ENCODE measurements around the gene CALD1. TPM values are rescaled to one million over a fixed set of nuclear protein-coding genes. Genes with fewer than 3 reads are reported as not detected.
A peak's percentile ranks its signal among the peaks of the same experiment; 100 is the strongest.

The CALD1 gene
- total and polyA plus RNA-seq, 4 donors, result 48.0 to 226 (median 95.2) TPM

DNA sequence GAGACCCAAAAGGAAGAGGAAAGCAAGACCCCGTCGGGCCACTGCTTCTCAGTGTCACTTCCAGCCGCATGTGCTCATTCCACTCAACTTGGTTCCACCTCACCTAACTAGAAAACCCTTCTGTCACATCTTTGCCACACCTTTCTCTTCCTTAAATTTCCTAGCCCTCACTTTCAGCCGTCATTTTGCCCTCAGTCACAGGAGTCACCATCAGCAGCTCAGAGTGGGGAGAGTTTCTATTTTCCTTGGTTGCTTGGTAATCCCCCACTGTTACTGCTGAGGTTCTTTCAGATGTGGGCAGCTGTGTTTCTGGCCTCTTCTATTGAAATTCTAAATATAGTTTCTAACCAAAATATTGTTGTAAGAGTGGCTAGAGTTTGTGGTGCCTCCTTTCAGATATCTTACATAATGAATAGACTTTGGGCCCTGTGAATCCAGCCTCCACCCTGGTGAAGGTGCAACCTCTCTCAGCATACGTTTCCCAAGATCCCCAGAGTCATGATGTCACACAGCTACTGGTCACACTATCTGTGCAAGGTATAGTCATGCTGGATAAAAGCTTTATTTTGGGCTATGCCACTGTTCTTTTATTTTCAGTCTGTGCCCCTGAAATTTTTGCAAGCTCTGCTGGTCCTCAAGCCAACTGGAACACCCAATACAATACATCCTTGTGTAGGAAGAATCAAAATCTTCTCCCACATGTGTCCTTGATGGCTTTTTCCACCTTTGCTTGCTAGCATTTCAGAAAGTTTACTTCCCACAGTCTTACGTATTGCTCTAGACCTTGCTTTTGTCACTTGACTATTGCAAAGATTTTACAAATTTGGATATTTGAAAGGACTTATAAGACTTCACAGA lies 216.0 kb downstream of the CALD1 start:
- Histone ChIP-seq H3K4me1 (ENCODE audit: control insufficient read depth in 4 of 4, insufficient read depth in 4 of 4, low read length in 3 of 4) (peaks cover 3 to 31% (median 18%) of the 10 kb centered on the region in 4 donors), H3K9me3 (ENCODE audit: control insufficient read depth in 4 of 4, low read length in 3 of 4) (no peaks in the 10 kb centered on the region), H3K27ac (ENCODE audit: low read depth in 1 of 2, low read length in 2 of 2) (no peak overlapping the region), H3K36me3 (ENCODE audit: control insufficient read depth in 4 of 4, insufficient read depth in 3 of 4, low read depth in 1 of 4, low read length in 3 of 4) (peaks cover 0 to 8% (median 2%) of the 10 kb centered on the region in 4 donors), H3K27me3 (ENCODE audit: control insufficient read depth in 4 of 4, insufficient read depth in 4 of 4, low read length in 3 of 4) (no peaks in the 10 kb centered on the region), H3K4me3 (ENCODE audit: low read depth in 1 of 3, low read length in 3 of 3) (no peak overlapping the region), H3K9ac (ENCODE audit: low read depth in 1 of 2, low read length in 2 of 2) (no peak overlapping the region)
- WGBS, result 65% methylated on average over 6 of the region's 6 CpGs
- TF ChIP-seq FOXA2 (IDR thresholded peaks at IDR 0.05) (no peak), HNF4A (conservative IDR thresholded peaks at IDR 0.05) (peak; percentile 10 to 24), CTCF (IDR thresholded peaks at IDR 0.05; ENCODE audit: low read depth, low read length, missing input control) (no peak)
- no peak for DNase-seq (ENCODE audit: low spot score)

GRCh38 chr7:134996097-134996550 lies 216.7 kb downstream of the CALD1 start:
- TF ChIP-seq REST (IDR thresholded peaks at IDR 0.05), result peak; percentile 19
- TF ChIP-seq CTCF (IDR thresholded peaks at IDR 0.05; ENCODE audit: low read depth, low read length, missing input control), result no peak
- WGBS, result 69% methylated on average over 2 of the region's 2 CpGs
- no peak overlapping the region for H3K4me3 ChIP-seq (ENCODE audit: low read depth in 1 of 3, low read length in 3 of 3)
- H3K27me3 ChIP-seq (ENCODE audit: control insufficient read depth in 4 of 4, insufficient read depth in 4 of 4, low read length in 3 of 4), result no peaks in the 10 kb centered on the region
- peaks cover 3 to 31% (median 17%) of the 10 kb centered on the region in 4 donors for H3K4me1 ChIP-seq (ENCODE audit: control insufficient read depth in 4 of 4, insufficient read depth in 4 of 4, low read length in 3 of 4)
- no peak overlapping the region for H3K9ac ChIP-seq (ENCODE audit: low read depth in 1 of 2, low read length in 2 of 2)
- H3K9me3 ChIP-seq (ENCODE audit: control insufficient read depth in 4 of 4, low read length in 3 of 4), result no peaks in the 10 kb centered on the region
- no peak overlapping the region for H3K27ac ChIP-seq (ENCODE audit: low read depth in 1 of 2, low read length in 2 of 2)
- no peak for DNase-seq (ENCODE audit: low spot score)
- H3K36me3 ChIP-seq (ENCODE audit: control insufficient read depth in 4 of 4, insufficient read depth in 3 of 4, low read depth in 1 of 4, low read length in 3 of 4), result peaks cover 0 to 8% (median 2%) of the 10 kb centered on the region in 4 donors

- peaks cover 0 to 8% (median 2%) of the 10 kb centered on the region in 4 donors for H3K36me3 ChIP-seq (ENCODE audit: control insufficient read depth in 4 of 4, insufficient read depth in 3 of 4, low read depth in 1 of 4, low read length in 3 of 4)
- H3K9me3 ChIP-seq (ENCODE audit: control insufficient read depth in 4 of 4, low read length in 3 of 4), result no peaks in the 10 kb centered on the region
- H3K9ac ChIP-seq (ENCODE audit: low read depth in 1 of 2, low read length in 2 of 2), result no peak overlapping the region
- no peak overlapping the region for H3K4me3 ChIP-seq (ENCODE audit: low read depth in 1 of 3, low read length in 3 of 3)
- no peaks in the 10 kb centered on the region for H3K27me3 ChIP-seq (ENCODE audit: control insufficient read depth in 4 of 4, insufficient read depth in 4 of 4, low read length in 3 of 4)
- H3K4me1 ChIP-seq (ENCODE audit: control insufficient read depth in 4 of 4, insufficient read depth in 4 of 4, low read length in 3 of 4), result peaks cover 3 to 21% (median 10%) of the 10 kb centered on the region in 4 donors
- WGBS, result 86% methylated on average over 3 of the region's 3 CpGs
- DNase-seq (ENCODE audit: low spot score), result no peak
- H3K27ac ChIP-seq (ENCODE audit: low read depth in 1 of 2, low read length in 2 of 2), result no peak overlapping the region
- TF ChIP-seq RAD21 (IDR thresholded peaks at IDR 0.05) (no peak), ZBTB33 (IDR thresholded peaks at IDR 0.05) (no peak), HNF4A (conservative IDR thresholded peaks at IDR 0.05) (peak; percentile 54 to 76), CTCF (IDR thresholded peaks at IDR 0.05; ENCODE audit: low read depth, low read length, missing input control) (no peak), MAX (IDR thresholded peaks at IDR 0.05) (no peak)
Observed at GRCh38 chr7:134997214-134997885, 217.9 kb downstream of the CALD1 start.
